OCI-LY7 (cell line): ENCODE results near the gene SPRED2. TPM values are rescaled to one million over a fixed set of nuclear protein-coding genes. Genes with fewer than 3 reads are reported as not detected.

Experiments used
- BruUV-seq: library from RNA; stranded (reverse); fragments of 400-500 nt; replicated peaks from 2 replicates; lab custom pipeline; 2021; lab: Mats Ljungman, UMichigan
- CTCF ChIA-PET: fragments of 300-600 bp; sonication (Branson Sonifier 250); formaldehyde crosslinking; loops from one replicate; lab custom pipeline; 2022; ENCODE audit warnings: antibody characterized with exemption; ENCODE audit not compliant: unreplicated experiment; lab: Charles Lee
- POLR2A ChIA-PET: fragments of 300-600 bp; sonication (Branson Sonifier 250); formaldehyde crosslinking; loops from one replicate; lab custom pipeline; 2022; ENCODE audit warnings: antibody characterized with exemption; lab: Charles Lee
- DNase-seq: peaks from one replicate; pipeline ENCODE4 v3.0.0-alpha.2; 2015; ENCODE audit warnings: low spot score
- H2AFZ ChIP-seq: fragments of 200-600 bp; sonication (generic), shearing (Covaris generic); 2 replicates; pipeline ENCODE4 v1.6.1; 2014; ENCODE audit warnings: mild to moderate bottlenecking, antibody characterized with exemption, low read length, moderate library complexity
- H3K27ac ChIP-seq: fragments of 200-600 bp; sonication (generic); 2 replicates; pipeline ENCODE4 v1.5.1; 2014; ENCODE audit warnings: mixed run types, low read depth, mild to moderate bottlenecking, moderate library complexity, low read length, inconsistent platforms; ENCODE audit not compliant: poor library complexity, severe bottlenecking
- H3K36me3 ChIP-seq: fragments of 200-600 bp; sonication (generic); 2 replicates; pipeline ENCODE4 v1.6.1; 2014; ENCODE audit warnings: mild to moderate bottlenecking, antibody characterized with exemption, low read length, moderate library complexity, mixed read lengths; ENCODE audit not compliant: insufficient read depth
- H3K4me1 ChIP-seq: fragments of 200-600 bp; sonication (generic); 2 replicates; pipeline ENCODE4 v1.5.1; 2014; ENCODE audit warnings: mild to moderate bottlenecking, low read length; ENCODE audit not compliant: insufficient read depth, poor library complexity, severe bottlenecking
- H3K4me2 ChIP-seq: fragments of 200-600 bp; sonication (generic); 2 replicates; pipeline ENCODE4 v1.6.1; 2014; ENCODE audit warnings: mild to moderate bottlenecking, low read length
- H3K4me3 ChIP-seq: fragments of 200-600 bp; sonication (generic); 2 replicates; pipeline ENCODE4 v1.5.1; 2014; ENCODE audit warnings: mild to moderate bottlenecking, low read depth, low read length; ENCODE audit not compliant: poor library complexity, severe bottlenecking
- H3K79me2 ChIP-seq: fragments of 200-600 bp; sonication (generic); 2 replicates; pipeline ENCODE4 v1.6.1; 2016; ENCODE audit warnings: low read depth, mild to moderate bottlenecking, low read length, moderate library complexity, mixed read lengths; ENCODE audit not compliant: insufficient read depth
- H3K9me2 ChIP-seq: fragments of 200-600 bp; sonication (generic); 2 replicates; pipeline ENCODE4 v1.6.1; 2016; ENCODE audit warnings: mild to moderate bottlenecking, low read length, mixed read lengths; ENCODE audit not compliant: insufficient read depth
- H3K9me3 ChIP-seq: fragments of 200-600 bp; sonication (generic); 2 replicates; pipeline ENCODE4 v1.6.1; 2014; ENCODE audit warnings: mild to moderate bottlenecking, mixed run types, low read length, mixed read lengths
- H4K20me1 ChIP-seq: fragments of 200-600 bp; sonication (generic); 2 replicates; pipeline ENCODE4 v1.6.1; 2014; ENCODE audit warnings: mild to moderate bottlenecking, antibody characterized with exemption, low read length, moderate library complexity, mixed read lengths; ENCODE audit not compliant: insufficient read depth
- EZH2phosphoT487 ChIP-seq: fragments of 200-600 bp; sonication (generic); IDR thresholded peaks from 2 replicates; pipeline ENCODE4 v1.6.1; 2018; ENCODE audit warnings: low read depth, borderline replicate concordance, mild to moderate bottlenecking, mixed run types, antibody characterized with exemption, low read length, moderate library complexity, mixed read lengths
- intact Hi-C: fragments of 100-400 bp; cut with micrococcal nuclease; formaldehyde crosslinking; loops from one replicate; pipeline ENCODE4 v1.10.0; 2022; ENCODE audit not compliant: unreplicated experiment
- total RNA-seq, 2 experiments: library from RNA; depleted of rRNA in 1 of 2; stranded (reverse); fragments of >200 nt in 1 of 2; shearing (Covaris generic) in 1 of 2; gene quantifications; 2 replicates each; pipeline ENCODE4 v1.2.3, GENCODE V29; 2014 to 2022
- TF ChIP-seq, protein P1 (sequence below): fragments of 200-600 bp; sonication (generic); conservative IDR thresholded peaks from 2 replicates; pipeline ENCODE4 v1.5.1; 2014; ENCODE audit warnings: mild to moderate bottlenecking, antibody characterized with exemption, low read length, moderate library complexity, mixed read lengths

Gene SPRED2
- total RNA-seq, 2 experiments from 2014 or later = 8.0 to 49.1 TPM

DNA sequence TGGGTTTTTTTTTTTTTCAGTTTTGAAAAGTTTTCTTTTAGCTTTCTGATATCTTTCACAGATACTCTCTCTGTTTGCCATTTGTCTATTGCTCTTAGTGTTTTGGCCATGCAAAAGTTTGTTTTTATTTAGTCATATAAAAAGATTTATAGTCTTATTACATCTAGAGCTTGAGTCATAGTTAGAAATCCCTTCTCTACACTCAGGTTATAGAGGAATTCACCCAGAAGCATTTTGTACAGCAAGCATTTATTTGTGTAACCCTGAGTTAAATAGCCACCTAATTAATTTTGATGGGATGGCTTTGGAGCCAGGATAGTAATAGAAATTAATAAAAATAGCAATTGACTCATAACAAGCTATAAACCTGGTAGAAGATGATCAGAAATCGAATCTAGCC is 169.1 kb downstream of the SPRED2 start:
- Histone ChIP-seq H3K4me2 (no peak overlapping the region), H3K9me3 (no peaks in the 10 kb centered on the region), H3K27ac (no peak overlapping the region), H3K9me2 (no peaks in the 10 kb centered on the region), H3K36me3 (peaks cover 94% of the 10 kb centered on the region), H2AFZ (no peak overlapping the region), H4K20me1 (no peaks in the 10 kb centered on the region; the same call in 1 of the 2 replicates), H3K4me1 (peaks cover 9% of the 10 kb centered on the region), H3K4me3 (no peak overlapping the region), H3K79me2 (peaks cover 35% of the 10 kb centered on the region; the same call in 1 of the 2 replicates)
- no peak for DNase-seq
- intact Hi-C loops = no loop called here
- BruUV-seq = no TSS peak
- TF ChIP-seq EZH2phosphoT487 = no peak
- TF ChIP-seq, protein P1, sequence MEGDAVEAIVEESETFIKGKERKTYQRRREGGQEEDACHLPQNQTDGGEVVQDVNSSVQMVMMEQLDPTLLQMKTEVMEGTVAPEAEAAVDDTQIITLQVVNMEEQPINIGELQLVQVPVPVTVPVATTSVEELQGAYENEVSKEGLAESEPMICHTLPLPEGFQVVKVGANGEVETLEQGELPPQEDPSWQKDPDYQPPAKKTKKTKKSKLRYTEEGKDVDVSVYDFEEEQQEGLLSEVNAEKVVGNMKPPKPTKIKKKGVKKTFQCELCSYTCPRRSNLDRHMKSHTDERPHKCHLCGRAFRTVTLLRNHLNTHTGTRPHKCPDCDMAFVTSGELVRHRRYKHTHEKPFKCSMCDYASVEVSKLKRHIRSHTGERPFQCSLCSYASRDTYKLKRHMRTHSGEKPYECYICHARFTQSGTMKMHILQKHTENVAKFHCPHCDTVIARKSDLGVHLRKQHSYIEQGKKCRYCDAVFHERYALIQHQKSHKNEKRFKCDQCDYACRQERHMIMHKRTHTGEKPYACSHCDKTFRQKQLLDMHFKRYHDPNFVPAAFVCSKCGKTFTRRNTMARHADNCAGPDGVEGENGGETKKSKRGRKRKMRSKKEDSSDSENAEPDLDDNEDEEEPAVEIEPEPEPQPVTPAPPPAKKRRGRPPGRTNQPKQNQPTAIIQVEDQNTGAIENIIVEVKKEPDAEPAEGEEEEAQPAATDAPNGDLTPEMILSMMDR = no peak
- ChIA-PET POLR2A (no interaction called here), CTCF (no interaction called here)

DNA sequence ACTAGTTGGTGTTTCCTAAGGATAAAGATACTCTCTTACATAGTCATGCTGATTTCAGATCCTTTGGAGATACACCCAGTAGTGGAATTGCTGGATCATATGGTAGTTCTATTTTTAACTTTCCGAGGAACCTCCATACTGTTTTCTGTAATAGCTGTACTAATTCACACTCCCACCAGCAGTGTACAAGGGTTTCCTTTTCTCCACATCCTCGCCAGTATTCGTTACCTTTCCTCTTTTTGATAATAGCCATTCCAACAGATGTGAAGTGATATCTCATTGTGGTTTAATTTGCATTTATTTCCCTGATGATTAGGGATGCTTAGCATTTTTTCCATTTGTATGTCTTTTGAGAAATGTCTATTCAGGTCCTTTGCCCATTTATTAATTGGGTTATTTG is 170.7 kb downstream of the SPRED2 start:
- intact Hi-C loops = no loop called here
- H3K4me1 ChIP-seq = peaks cover 9% of the 10 kb centered on the region
- ChIA-PET CTCF (no interaction called here), POLR2A (no interaction called here)
- H4K20me1 ChIP-seq = no peaks in the 10 kb centered on the region; the same call in 1 of the 2 replicates
- TF ChIP-seq, protein P1 = no peak
- no peak for TF ChIP-seq EZH2phosphoT487
- BruUV-seq = no TSS peak
- no peak overlapping the region for H3K4me3 ChIP-seq
- no peak for DNase-seq
- peaks cover 85% of the 10 kb centered on the region for H3K36me3 ChIP-seq
- peaks cover 40% of the 10 kb centered on the region; the same call in 1 of the 2 replicates for H3K79me2 ChIP-seq
- no peaks in the 10 kb centered on the region for H3K9me3 ChIP-seq
- H3K4me2 ChIP-seq = no peak overlapping the region
- H3K9me2 ChIP-seq = no peaks in the 10 kb centered on the region
- no peak overlapping the region for H2AFZ ChIP-seq
- H3K27ac ChIP-seq = no peak overlapping the region

Other genes with a start within 250 kb of the SPRED2 start
- 69.0 and 79.6 TPM in 2 replicates for gene ACTR2, start 204.8 kb downstream of the SPRED2 start, total RNA-seq (2014; rRNA removed; shearing (Covaris generic))
- 412 and 431 TPM in 2 replicates for gene ACTR2, start 204.8 kb downstream of the SPRED2 start, total RNA-seq (2022)